IPS DF 4.7 (cell line): ENCODE measurements around the gene FILIP1L.

Experiments
- DNase-seq: peaks from one replicate; pipeline ENCODE4 v3.0.0-alpha.2; 2013; ENCODE audit warnings: low spot score; ENCODE audit errors: extremely low read depth

The FILIP1L gene

GRCh38 chr3:100125161-100125938 is 11.0 kb upstream of the FILIP1L start:
- no peak for DNase-seq

- no peak for DNase-seq
Observed at GRCh38 chr3:100124201-100124761, 10.0 kb upstream of the FILIP1L start.

- DNase-seq, result no peak
Observed at GRCh38 chr3:100123112-100123511, 8.8 kb upstream of the FILIP1L start.

- DNase-seq, result no peak
Observed at GRCh38 chr3:100122321-100122720, 8.0 kb upstream of the FILIP1L start.

GRCh38 chr3:100120693-100121092 is 6.4 kb upstream of the FILIP1L start:
- DNase-seq, result no peak

- no peak for DNase-seq
Observed at GRCh38 chr3:100120012-100120411, 5.7 kb upstream of the FILIP1L start.

GRCh38 chr3:100117093-100117492 is 2.8 kb upstream of the FILIP1L start:
- DNase-seq, result no peak

- no peak for DNase-seq
Observed at GRCh38 chr3:100113723-100114412, 433 bp downstream of the FILIP1L start.

- DNase-seq, result no peak
Observed at GRCh38 chr3:100111728-100112127, 2.6 kb downstream of the FILIP1L start.

- no peak for DNase-seq
Observed at GRCh38 chr3:100110162-100110561, 4.1 kb downstream of the FILIP1L start.

GRCh38 chr3:100108464-100109079 is 5.7 kb downstream of the FILIP1L start:
- no peak for DNase-seq

- no peak for DNase-seq
Observed at GRCh38 chr3:100107221-100107814, 7.0 kb downstream of the FILIP1L start.

- DNase-seq, result no peak
Observed at GRCh38 chr3:100106531-100107141, 7.7 kb downstream of the FILIP1L start.

GRCh38 chr3:100106094-100106493 is 8.2 kb downstream of the FILIP1L start:
- no peak for DNase-seq

GRCh38 chr3:100105501-100105900 is 8.8 kb downstream of the FILIP1L start:
- no peak for DNase-seq

- DNase-seq, result no peak
Observed at GRCh38 chr3:100104817-100105413, 9.4 kb downstream of the FILIP1L start.

GRCh38 chr3:100104442-100104798 is 9.9 kb downstream of the FILIP1L start:
- no peak for DNase-seq

- no peak for DNase-seq
Observed at GRCh38 chr3:100103558-100104441, 10.5 kb downstream of the FILIP1L start.

GRCh38 chr3:100102757-100103156 is 11.5 kb downstream of the FILIP1L start:
- no peak for DNase-seq

GRCh38 chr3:100100425-100100824 is 13.9 kb downstream of the FILIP1L start:
- DNase-seq, result no peak
